ENCODE data around the gene PALM. TPM values are rescaled to one million over a fixed set of nuclear protein-coding genes. Genes with fewer than 3 reads are reported as not detected.

PALM gene
- total and polyA plus RNA-seq, 9 of the 15 experiments (the other 6 are each of a cell fraction or from before 2014, with no cell fraction given) = 0.04 to 6.6 (median 1.7) TPM

GRCh38 chr19:662962-663681, 45.6 kb upstream of the PALM start, which contains the start of gene RNF126 (continued):
- TF ChIP-seq PRPF4 (IDR thresholded peaks at IDR 0.05; ENCODE audit: insufficient read depth, low read depth, low read length, poor library complexity, severe bottlenecking) (peak; percentile 50), SP1 (CRISPR knock-in tag; IDR thresholded peaks at IDR 0.05) (peak; percentile 75), MTA3 (IDR thresholded peaks at IDR 0.05; ENCODE audit: borderline replicate concordance) (peak; percentile 86; the same call in 1 of the 2 replicates), NFE2L1 (tag; IDR thresholded peaks at IDR 0.05; ENCODE audit: borderline replicate concordance, low read depth) (no peak), ZNF644 (tag; IDR thresholded peaks at IDR 0.05; ENCODE audit: low read depth) (no peak), BCOR (IDR thresholded peaks at IDR 0.05) (no peak), PTBP1 (IDR thresholded peaks at IDR 0.05; ENCODE audit: low read depth, low read length) (no peak), RBM15 (IDR thresholded peaks at IDR 0.05; ENCODE audit: insufficient read depth, low read length) (no peak), HOXB6 (CRISPR knock-in tag; IDR thresholded peaks at IDR 0.05; ENCODE audit: borderline replicate concordance) (no peak), GATAD2B (IDR thresholded peaks at IDR 0.05; ENCODE audit: borderline replicate concordance) (peak; percentile 92), PHB2 (IDR thresholded peaks at IDR 0.05; ENCODE audit: low read depth) (no peak), LARP7 (IDR thresholded peaks at IDR 0.05) (no peak), HCFC1 (IDR thresholded peaks at IDR 0.05; ENCODE audit: low read depth, low read length) (peak; percentile 62), ZNF586 (CRISPR knock-in tag; conservative IDR thresholded peaks at IDR 0.05) (no peak), EHMT2 (IDR thresholded peaks at IDR 0.05) (no peak), ZNF592 (IDR thresholded peaks at IDR 0.05) (no peak; the same call in 1 of the 2 replicates), ZBTB17 (CRISPR knock-in tag; IDR thresholded peaks at IDR 0.05) (no peak), NCOA4 (IDR thresholded peaks at IDR 0.05; ENCODE audit: partially characterized antibody) (no peak), CGGBP1 (CRISPR knock-in tag; IDR thresholded peaks at IDR 0.05) (no peak), MYC (IDR thresholded peaks at IDR 0.05; ENCODE audit: low read depth, low read length) (peak; percentile 68), MYC (CRISPR knock-in tag; IDR thresholded peaks at IDR 0.05; ENCODE audit: borderline replicate concordance, low read depth) (no peak), RBM17 (IDR thresholded peaks at IDR 0.05; ENCODE audit: borderline replicate concordance, low read depth, low read length) (no peak)

All from K562 (cell line).